K562 (cell line): ENCODE data around the gene ZNF442. TPM values are rescaled to one million over a fixed set of nuclear protein-coding genes. Genes with fewer than 3 reads are reported as not detected.
A peak's percentile ranks its signal among the peaks of the same experiment; 100 is the strongest.

Experiments used
- ATAC-seq: fragments of 200-7000 bp; cut with Tn5 transposase; 3 replicates; pipeline ENCODE4 v1.9.1; 2020; ENCODE audit warnings: moderate library complexity
- BruUV-seq: library from RNA; stranded (reverse); fragments of 400-500 nt; replicated peaks from 2 replicates; lab custom pipeline; 2021; lab: Mats Ljungman, UMichigan
- CTCF ChIA-PET: fragments of 300-600 bp; formaldehyde crosslinking; extraction: SDS; loops from one replicate; lab custom pipeline; 2021; ENCODE audit warnings: low intra/inter-chr PET ratio; lab: Yijun Ruan, JAX
- POLR2A ChIA-PET: fragments of 300-600, 350-650 bp; sonication (Branson Sonifier 250); formaldehyde crosslinking; extraction: SDS; loops from one replicate; lab custom pipeline; 2021; ENCODE audit warnings: antibody characterized with exemption, inconsistent platforms; lab: Yijun Ruan, JAX
- DNase-seq, 4 experiments: peaks; one replicate each; pipeline versions ENCODE4 v3.0.0 to v3.0.0-alpha.2; 2011 to 2018; ENCODE audit warnings: low spot score in 3 of 4, mixed read lengths in 3 of 4; ENCODE audit errors: extremely low read depth in 1 of 4
- FAIRE-seq: peaks from 2 replicates; lab custom pipeline; 2011; peaks lifted over from hg19 to GRCh38; lab: Jason Lieb, UNC
- H2AFZ ChIP-seq: 2 replicates; pipeline ENCODE4 v1.6.0; 2011; ENCODE audit warnings: low read depth, low read length, control low read depth, inconsistent platforms
- H3K27ac ChIP-seq: fragments of 200-600 bp; 3 replicates; pipeline ENCODE4 v1.8.0; 2011; ENCODE audit warnings: low read depth, mild to moderate bottlenecking, control low read depth, inconsistent platforms, low read length, moderate library complexity, mixed read lengths; ENCODE audit errors: extremely low read depth
- H3K27me3 ChIP-seq, 2 experiments: fragments of 300-600 bp in 1 of 2; 2 replicates in 1 of 2; 3 replicates in 1 of 2; pipeline versions ENCODE4 v1.6.0 to v1.8.0; 2011; ENCODE audit warnings: inconsistent platforms in 2 of 2, low read length in 2 of 2, mild to moderate bottlenecking in 1 of 2, mixed read lengths in 1 of 2, moderate library complexity in 1 of 2; ENCODE audit not compliant: control insufficient read depth in 2 of 2, insufficient read depth in 2 of 2
- H3K36me3 ChIP-seq: fragments of 300-600 bp; 3 replicates; pipeline ENCODE4 v1.8.0; 2011; ENCODE audit warnings: mild to moderate bottlenecking, low read length, inconsistent platforms; ENCODE audit not compliant: control insufficient read depth, insufficient read depth
- H3K4me1 ChIP-seq, 2 experiments: fragments of 200-600 bp in 1 of 2; replicated peaks in 1 of 2; 2 replicates in 1 of 2; 3 replicates in 1 of 2; pipeline versions ENCODE4 v1.5.1 to v1.8.0; 2011; ENCODE audit warnings: inconsistent platforms in 2 of 2, low read length in 2 of 2, mild to moderate bottlenecking in 1 of 2, mixed read lengths in 1 of 2, moderate library complexity in 1 of 2; ENCODE audit not compliant: control insufficient read depth in 2 of 2, insufficient read depth in 2 of 2
- H3K4me2 ChIP-seq: 2 replicates; pipeline ENCODE4 v1.6.1; 2011; ENCODE audit warnings: low read length, control low read depth, inconsistent platforms, mixed read lengths; ENCODE audit not compliant: insufficient read depth
- H3K4me3 ChIP-seq: fragments of 200-600 bp; sonication (generic), shearing (Covaris generic); 2 replicates; pipeline ENCODE4 v1.5.1; 2016; ENCODE audit warnings: control low read depth, inconsistent platforms
- H3K79me2 ChIP-seq: fragments of 200-600 bp; 3 replicates; pipeline ENCODE4 v1.8.0; 2011; ENCODE audit warnings: low read length, inconsistent platforms; ENCODE audit not compliant: control insufficient read depth, insufficient read depth
- H3K9ac ChIP-seq, 2 experiments: 2 replicates each; pipeline versions ENCODE4 v1.6.0 to v1.6.1; 2011; ENCODE audit warnings: low read depth in 2 of 2, low read length in 2 of 2, control low read depth in 1 of 2, inconsistent platforms in 1 of 2, mild to moderate bottlenecking in 1 of 2, mixed read lengths in 1 of 2; ENCODE audit not compliant: insufficient read depth in 1 of 2
- H3K9me1 ChIP-seq: one replicate; pipeline ENCODE4 v1.6.0; 2011; ENCODE audit warnings: inconsistent platforms, mild to moderate bottlenecking, low read length, moderate library complexity; ENCODE audit not compliant: control insufficient read depth, insufficient read depth
- H3K9me3 ChIP-seq: replicated peaks from 2 replicates; pipeline ENCODE4 v1.5.1; 2011; ENCODE audit warnings: low read depth, low read length, inconsistent platforms; ENCODE audit not compliant: control insufficient read depth, insufficient read depth
- H4K20me1 ChIP-seq: replicated peaks from 2 replicates; pipeline ENCODE4 v1.6.1; 2011; ENCODE audit warnings: low read length, inconsistent platforms, mixed read lengths; ENCODE audit not compliant: control insufficient read depth, insufficient read depth
- BCL6 ChIP-seq: fragments of 250-450 bp; sonication (Bioruptor Pico); IDR thresholded peaks from 2 replicates; pipeline ENCODE4 v1.4.0; 2020
- CREB1 ChIP-seq, 2 experiments: sonication (generic) in 1 of 2; formaldehyde crosslinking in 1 of 2; IDR thresholded peaks; 2 replicates each; pipeline versions ENCODE4 v1.6.1 to v1.8.0; 2012 to 2022; ENCODE audit warnings: inconsistent platforms in 1 of 2, mild to moderate bottlenecking in 1 of 2, missing genetic modification reagents in 1 of 2, moderate library complexity in 1 of 2
- ELF1 ChIP-seq: fragments of 200-800 bp; sonication (Bioruptor generic); IDR thresholded peaks from 2 replicates; pipeline ENCODE4 v1.6.1; 2016; ENCODE audit warnings: missing genetic modification characterization, missing compliant biosample characterization
- JUNB ChIP-seq: fragments of 450-650 bp; formaldehyde crosslinking; conservative IDR thresholded peaks from 2 replicates; pipeline ENCODE4 v1.4.0; 2020; ENCODE audit warnings: mild to moderate bottlenecking
- KAT8 ChIP-seq: fragments of 450-650 bp; IDR thresholded peaks from 2 replicates; pipeline ENCODE4 v1.6.1; 2016; ENCODE audit warnings: low read depth, mild to moderate bottlenecking
- MTA2 ChIP-seq: fragments of 450-650 bp; IDR thresholded peaks from 2 replicates; pipeline ENCODE4 v1.6.1; 2016; ENCODE audit warnings: low read depth
- PRMT5 ChIP-seq: sonication (generic); formaldehyde crosslinking; IDR thresholded peaks from 2 replicates; pipeline ENCODE4 v1.5.0; 2020; ENCODE audit warnings: missing genetic modification reagents
- RBM25 ChIP-seq: fragments of 200-400 bp; formaldehyde crosslinking; IDR thresholded peaks from 2 replicates; pipeline ENCODE4 v1.6.1; 2018; ENCODE audit warnings: low read length, low read depth, moderate library complexity; ENCODE audit not compliant: severe bottlenecking
- SMAD2 ChIP-seq: fragments of 150-350 bp; IDR thresholded peaks from 2 replicates; pipeline ENCODE4 v1.6.1; 2014; ENCODE audit warnings: low read depth, mild to moderate bottlenecking, low read length
- WGBS: fragments of 100-300 bp; shearing (Covaris generic); methylation state at CpG from one replicate; pipeline ENCODE4 v1.1.6; 2016; ENCODE audit warnings: low coverage, mixed read lengths; ENCODE audit not compliant: insufficient coverage; ENCODE audit errors: missing lambda C conversion rate; 5-methylcytosine and 5-hydroxymethylcytosine counted together
- in situ Hi-C: fragments of 300-500 bp; cut with MboI; formaldehyde crosslinking; loops from 4 replicates; pipeline ENCODE4 v1.15.0; 2018; ENCODE audit warnings: inconsistent platforms, mixed read lengths
- intact Hi-C: fragments of 100-400 bp; cut with micrococcal nuclease; formaldehyde crosslinking; loops from 2 replicates; pipeline ENCODE4 v1.14.2; 2022
- polyA plus RNA-seq, 8 experiments: library from polyadenylated mRNA; depleted of rRNA in 4 of 8; stranded (reverse) in 5 of 8; unstranded in 3 of 8; fragments of >200 nt; fragmentation: Nextera tagmentation in 2 of 8; fragmentation: Illumina TruSeq in 1 of 8; extraction: Ambion mirVana in 2 of 8; extraction: Trizol in 1 of 8; gene quantifications; 2 replicates each; pipeline versions ENCODE4 v1.2.1 to v1.2.3, GENCODE V29; 2011 to 2014; ENCODE audit warnings: inconsistent platforms in 1 of 8, missing spikeins in 1 of 8
- total RNA-seq, 7 experiments: library from RNA; depleted of rRNA in 6 of 7; stranded (reverse); fragments of >200 nt in 6 of 7; fragmentation: Illumina TruSeq in 2 of 7; extraction: Trizol in 2 of 7; gene quantifications; 2 replicates each; pipeline versions ENCODE4 v1.2.1 to v1.2.3, GENCODE V29; 2011 to 2021; ENCODE audit warnings: low replicate concordance in 1 of 7
- TF ChIP-seq, protein P1 (sequence below), 3 experiments: IDR thresholded peaks in 2 of 3; conservative IDR thresholded peaks in 1 of 3; 2 replicates each; pipeline ENCODE4 v1.5.1; 2011 to 2012; ENCODE audit warnings: low read length in 3 of 3, mild to moderate bottlenecking in 3 of 3, control low read depth in 2 of 3, improper control_type of control experiment in 1 of 3, inconsistent platforms in 1 of 3, low read depth in 1 of 3, mixed read lengths in 1 of 3, moderate library complexity in 1 of 3; ENCODE audit not compliant: insufficient read depth in 2 of 3

The ZNF442 gene
- total and polyA plus RNA-seq, 9 of the 15 experiments (the other 6 are each of a cell fraction or from before 2014, with no cell fraction given) = 1.7 to 7.0 (median 4.1) TPM

GRCh38 chr19:12346896-12347295 lies 18.6 kb downstream of the ZNF442 start (continued):
- TF ChIP-seq MTA2 (no peak), BCL6 (CRISPR knock-in tag) (no peak), SMAD2 (no peak), CREB1 (IDR thresholded peaks at IDR 0.05) (no peak), CREB1 (CRISPR knock-in tag; IDR thresholded peaks at IDR 0.05) (no peak), KAT8 (no peak), PRMT5 (CRISPR knock-in tag) (no peak), ELF1 (no peak)
- TF ChIP-seq, protein P1, sequence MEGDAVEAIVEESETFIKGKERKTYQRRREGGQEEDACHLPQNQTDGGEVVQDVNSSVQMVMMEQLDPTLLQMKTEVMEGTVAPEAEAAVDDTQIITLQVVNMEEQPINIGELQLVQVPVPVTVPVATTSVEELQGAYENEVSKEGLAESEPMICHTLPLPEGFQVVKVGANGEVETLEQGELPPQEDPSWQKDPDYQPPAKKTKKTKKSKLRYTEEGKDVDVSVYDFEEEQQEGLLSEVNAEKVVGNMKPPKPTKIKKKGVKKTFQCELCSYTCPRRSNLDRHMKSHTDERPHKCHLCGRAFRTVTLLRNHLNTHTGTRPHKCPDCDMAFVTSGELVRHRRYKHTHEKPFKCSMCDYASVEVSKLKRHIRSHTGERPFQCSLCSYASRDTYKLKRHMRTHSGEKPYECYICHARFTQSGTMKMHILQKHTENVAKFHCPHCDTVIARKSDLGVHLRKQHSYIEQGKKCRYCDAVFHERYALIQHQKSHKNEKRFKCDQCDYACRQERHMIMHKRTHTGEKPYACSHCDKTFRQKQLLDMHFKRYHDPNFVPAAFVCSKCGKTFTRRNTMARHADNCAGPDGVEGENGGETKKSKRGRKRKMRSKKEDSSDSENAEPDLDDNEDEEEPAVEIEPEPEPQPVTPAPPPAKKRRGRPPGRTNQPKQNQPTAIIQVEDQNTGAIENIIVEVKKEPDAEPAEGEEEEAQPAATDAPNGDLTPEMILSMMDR (IDR thresholded peaks at IDR 0.05 in 2 of 3, conservative IDR thresholded peaks at IDR 0.05 in 1 of 3; ENCODE audit: insufficient read depth in 2 of 3, low read depth in 1 of 3, low read length in 3 of 3) = peak in 1 of 3 experiments; percentile 38; a peak in 2 of 6 replicates

DNA sequence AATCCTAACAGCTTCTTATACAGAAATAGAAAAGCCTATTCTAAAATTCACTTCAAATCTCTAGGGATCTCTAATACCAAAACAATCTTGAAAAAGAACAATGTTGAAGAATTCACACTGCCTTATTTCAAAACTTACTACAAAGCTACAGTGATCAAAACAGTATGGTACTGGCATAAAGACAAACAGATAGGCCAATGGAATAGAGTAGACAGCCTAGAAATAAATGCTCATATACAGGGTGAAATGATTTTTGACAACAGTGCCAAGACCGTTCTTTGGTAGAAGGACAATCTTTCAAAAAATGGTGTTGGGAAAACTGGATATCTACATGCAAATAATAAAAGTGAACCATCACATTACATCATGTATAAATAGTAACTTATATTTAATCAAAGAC lies 20.3 kb downstream of the ZNF442 start:
- intact Hi-C loops = no loop called here
- H3K9ac ChIP-seq = no peak overlapping the region
- H2AFZ ChIP-seq = no peak overlapping the region
- peaks cover 8% of the 10 kb centered on the region; the same call in 2 of the 3 replicates for H3K36me3 ChIP-seq
- FAIRE-seq (no peak), DNase-seq (no peak), ATAC-seq (no peak)
- peaks cover 10% of the 10 kb centered on the region; the same call in 1 of the 2 replicates for H3K9me3 ChIP-seq
- TF ChIP-seq RBM25 = peak; percentile 61
- TF ChIP-seq JUNB (CRISPR knock-in tag) = no peak
- POLR2A ChIA-PET = interaction anchor here (0.8 kb wide), 1 partner anchor 12 kb away, joined by 3 read pairs; the partner anchor contains the start of gene ZNF563
- H3K79me2 ChIP-seq = no peaks in the 10 kb centered on the region
- WGBS = 10% methylated on average over 1 of the region's 1 CpG
- no peaks in the 10 kb centered on the region for H3K4me1 ChIP-seq
- no peaks in the 10 kb centered on the region for H3K9me1 ChIP-seq
- CTCF ChIA-PET = no interaction called here
- H4K20me1 ChIP-seq = no peaks in the 10 kb centered on the region
- H3K4me2 ChIP-seq = no peak overlapping the region
- in situ Hi-C loops = no loop called here
- no peak overlapping the region for H3K4me3 ChIP-seq
- H3K27ac ChIP-seq = no peak overlapping the region
- no TSS peak for BruUV-seq
- no peaks in the 10 kb centered on the region; a peak in 1 of 5 replicates for H3K27me3 ChIP-seq
